ENCODE results near the gene LRRC43. TPM values are rescaled to one million over a fixed set of nuclear protein-coding genes. Genes with fewer than 3 reads are reported as not detected.
A peak's percentile ranks its signal among the peaks of the same experiment; 100 is the strongest.

Gene LRRC43
- total RNA-seq, 1 experiment from 2014 or later, result 0.66 TPM

DNA sequence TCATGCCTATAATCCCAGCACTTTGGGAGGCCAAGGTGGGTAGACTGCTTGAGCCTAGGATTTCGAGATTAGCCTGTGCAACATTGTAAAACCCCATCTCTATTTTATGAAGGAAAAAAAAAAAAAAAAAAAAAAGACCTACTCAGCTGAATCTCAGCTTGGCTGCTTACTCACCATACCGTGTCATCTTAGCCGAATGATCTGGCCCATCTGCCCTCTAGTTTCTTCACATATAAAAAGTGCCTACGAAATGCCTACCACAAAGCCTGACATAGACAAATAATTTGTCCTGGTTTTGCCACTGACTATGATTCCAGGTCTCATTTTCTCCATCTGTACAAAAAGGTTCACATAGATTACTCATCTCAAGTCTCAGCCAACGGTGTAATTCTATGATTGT, 32.8 kb downstream of the LRRC43 start:
- H3K36me3 ChIP-seq (ENCODE audit: low read depth, low read length), result peaks cover 67% of the 10 kb centered on the region
- H4K20me1 ChIP-seq (ENCODE audit: low read length), result no peaks in the 10 kb centered on the region
- no peaks in the 10 kb centered on the region for H3K4me1 ChIP-seq (ENCODE audit: insufficient read depth, low read length)
- ChIA-PET POLR2A (ENCODE audit: unreplicated experiment) (interaction anchor here (0.8 kb wide), 1 partner anchor 8 kb away, joined by 5 read pairs; no protein-coding TSS in a partner anchor), CTCF (no interaction called here)
- no TSS peak for BruUV-seq (replicated peaks)
- H2AFZ ChIP-seq (ENCODE audit: low read length), result no peak overlapping the region
- no peak overlapping the region for H3K4me3 ChIP-seq (ENCODE audit: low read length)
- H3K27ac ChIP-seq (ENCODE audit: low read length), result no peak overlapping the region
- ATAC-seq (no peak), DNase-seq (no peak)
- no peaks in the 10 kb centered on the region for H3K27me3 ChIP-seq (ENCODE audit: low read length)
- no peak overlapping the region for H3K4me2 ChIP-seq (ENCODE audit: low read length)
- intact Hi-C loops (cut with micrococcal nuclease), result no loop called here
- H3K9me2 ChIP-seq (replicated peaks; ENCODE audit: low read length), result no peaks in the 10 kb centered on the region
- TF ChIP-seq CTCF (conservative IDR thresholded peaks at IDR 0.05; ENCODE audit: low read depth, low read length) (no peak), EZH2 (IDR thresholded peaks at IDR 0.05; ENCODE audit: low read length, unreplicated experiment) (no peak)
- H3K9me3 ChIP-seq (ENCODE audit: low read length), result no peaks in the 10 kb centered on the region
- H3K79me2 ChIP-seq (ENCODE audit: low read length), result peaks cover 14% of the 10 kb centered on the region
- no peak overlapping the region for H3K9ac ChIP-seq (ENCODE audit: low read length)
- H3F3A ChIP-seq (ENCODE audit: low read length, unreplicated experiment), result no peaks in the 10 kb centered on the region

GRCh38 chr12:122216445-122216844, 33.5 kb downstream of the LRRC43 start:
- H3K79me2 ChIP-seq (ENCODE audit: low read length), result peaks cover 21% of the 10 kb centered on the region
- no peaks in the 10 kb centered on the region for H3K9me3 ChIP-seq (ENCODE audit: low read length)
- TF ChIP-seq EZH2phosphoT487 (IDR thresholded peaks at IDR 0.05; ENCODE audit: borderline replicate concordance, low read length), result no peak
- no peak for TF ChIP-seq EZH2 (IDR thresholded peaks at IDR 0.05; ENCODE audit: low read length, unreplicated experiment)
- no peak for TF ChIP-seq CTCF (conservative IDR thresholded peaks at IDR 0.05; ENCODE audit: low read depth, low read length)
- no peaks in the 10 kb centered on the region for H3K27me3 ChIP-seq (ENCODE audit: low read length)
- no TSS peak for BruUV-seq (replicated peaks)
- H3K4me2 ChIP-seq (ENCODE audit: low read length), result no peak overlapping the region
- H3K36me3 ChIP-seq (ENCODE audit: low read depth, low read length), result peaks cover 70% of the 10 kb centered on the region
- H3K9ac ChIP-seq (ENCODE audit: low read length), result no peak overlapping the region
- no peak overlapping the region for H3K4me3 ChIP-seq (ENCODE audit: low read length)
- DNase-seq (no peak), ATAC-seq (no peak)
- intact Hi-C loops (cut with micrococcal nuclease), result no loop called here
- POLR2A ChIA-PET (ENCODE audit: unreplicated experiment), result interaction anchor here (0.8 kb wide), 1 partner anchor 8 kb away, joined by 5 read pairs; no protein-coding TSS in a partner anchor
- H3F3A ChIP-seq (ENCODE audit: low read length, unreplicated experiment), result no peaks in the 10 kb centered on the region
- no peaks in the 10 kb centered on the region for H3K4me1 ChIP-seq (ENCODE audit: insufficient read depth, low read length)
- H3K27ac ChIP-seq (ENCODE audit: low read length), result no peak overlapping the region
- no peaks in the 10 kb centered on the region for H3K9me2 ChIP-seq (replicated peaks; ENCODE audit: low read length)
- no peaks in the 10 kb centered on the region for H4K20me1 ChIP-seq (ENCODE audit: low read length)
- CTCF ChIA-PET, result no interaction called here
- H2AFZ ChIP-seq (ENCODE audit: low read length), result no peak overlapping the region

DNA sequence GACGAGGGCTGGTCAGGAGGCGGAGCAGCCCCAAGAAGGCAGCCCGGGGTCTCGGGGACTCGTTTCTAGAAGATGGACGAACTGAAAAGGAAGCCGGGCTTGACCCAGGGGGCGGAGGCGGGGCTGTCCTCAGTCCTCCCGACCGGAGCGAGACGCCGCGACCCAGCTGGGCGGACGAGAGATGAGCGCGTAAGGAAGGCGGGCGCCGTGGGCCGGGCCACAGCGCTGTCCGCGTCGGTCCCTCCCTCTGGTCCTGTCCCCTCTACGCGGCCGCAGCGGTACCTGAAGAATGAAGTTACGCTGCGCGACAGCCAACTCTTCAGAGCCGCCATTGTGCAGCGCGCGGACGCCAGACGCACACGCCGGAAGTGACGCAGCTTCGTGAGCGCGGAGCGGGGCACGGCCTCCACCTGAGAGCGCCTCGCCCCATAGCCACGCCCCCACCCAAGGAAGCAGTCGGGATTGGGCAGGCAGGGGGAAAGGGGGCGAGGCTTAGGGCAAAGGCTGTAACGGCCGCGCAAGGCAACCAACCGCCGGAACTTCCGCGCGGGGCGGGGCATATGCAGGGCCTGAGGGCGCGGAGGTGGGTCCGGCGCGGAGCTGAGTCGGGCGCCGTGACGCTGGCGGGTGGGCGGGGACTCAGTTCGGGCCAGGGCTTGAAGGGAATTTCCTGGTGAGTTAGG, 42.9 kb downstream of the LRRC43 start, which contains the start of gene DIABLO:
TSS of gene DIABLO (minus strand) at position 370 of the 683 bp plus-strand sequence. CDS start at position 332, 38 bp downstream.
- no peaks in the 10 kb centered on the region for H3K9me2 ChIP-seq (replicated peaks; ENCODE audit: low read length)
- peak within 1 kb of the TSS; percentile 69 for H2AFZ ChIP-seq (ENCODE audit: low read length)
- BruUV-seq (replicated peaks), result TSS peak; percentile 34
- no peaks in the 10 kb centered on the region for H3F3A ChIP-seq (ENCODE audit: low read length, unreplicated experiment)
- peak within 1 kb of the TSS; percentile 87 for H3K4me2 ChIP-seq (ENCODE audit: low read length)
- TF ChIP-seq EZH2 (IDR thresholded peaks at IDR 0.05; ENCODE audit: low read length, unreplicated experiment) (no peak), CTCF (conservative IDR thresholded peaks at IDR 0.05; ENCODE audit: low read depth, low read length) (no peak), EZH2phosphoT487 (IDR thresholded peaks at IDR 0.05; ENCODE audit: borderline replicate concordance, low read length) (no peak)
- H3K4me1 ChIP-seq (ENCODE audit: insufficient read depth, low read length), result peaks cover 18% of the 10 kb centered on the region
- DNase-seq, result peak; percentile 99
- no peaks in the 10 kb centered on the region for H3K27me3 ChIP-seq (ENCODE audit: low read length)
- intact Hi-C loops (cut with micrococcal nuclease), result loop anchor here (1.0 to 5.0 kb wide), 2 partner anchors 41 to 301 kb away; partner anchors contain the start of genes KNTC1 and VPS33A
- H3K4me3 ChIP-seq (ENCODE audit: low read length), result peak within 1 kb of the TSS; percentile 96
- peaks cover 48% of the 10 kb centered on the region for H3K79me2 ChIP-seq (ENCODE audit: low read length)
- H3K27ac ChIP-seq (ENCODE audit: low read length), result peak within 1 kb of the TSS; percentile 82
- peak within 1 kb of the TSS; percentile 90 for H3K9ac ChIP-seq (ENCODE audit: low read length)
- peaks cover 25% of the 10 kb centered on the region for H3K36me3 ChIP-seq (ENCODE audit: low read depth, low read length)
- peaks cover 9% of the 10 kb centered on the region; the same call in 1 of the 2 replicates for H4K20me1 ChIP-seq (ENCODE audit: low read length)
- ATAC-seq, result peak; percentile 93
- ChIA-PET CTCF (interaction anchor here (0.5 to 0.8 kb wide), 2 partner anchors 35 to 45 kb away, joined by 3 read pairs; no protein-coding TSS in a partner anchor), POLR2A (ENCODE audit: unreplicated experiment) (interaction anchor here (0.5 to 0.6 kb wide), 3 partner anchors 79 to 824 kb away, joined by 3 to 11 read pairs (median 4); no protein-coding TSS in a partner anchor)
- no peaks in the 10 kb centered on the region for H3K9me3 ChIP-seq (ENCODE audit: low read length)
